SK-N-SH (cell line): Measurements from ENCODE around the gene MRPL2. TPM values are rescaled to one million over a fixed set of nuclear protein-coding genes. Genes with fewer than 3 reads are reported as not detected.

ENCODE experiments used
- CTCF ChIA-PET: fragments of 300-600, 350-600 bp; formaldehyde crosslinking; extraction: SDS; loops from one replicate; lab custom pipeline; 2021; lab: Yijun Ruan, JAX
- POLR2A ChIA-PET: fragments of 350-600 bp; sonication (Branson Sonifier 250); formaldehyde crosslinking; extraction: SDS; loops from one replicate; lab custom pipeline; 2020; ENCODE audit warnings: antibody characterized with exemption, inconsistent platforms; lab: Yijun Ruan, JAX
- DNase-seq: peaks from one replicate; pipeline ENCODE4 v3.0.0; 2012
- H2AFZ ChIP-seq: fragments of 200-600 bp; sonication (generic); 2 replicates; pipeline ENCODE4 v1.8.1; 2016; ENCODE audit warnings: antibody characterized with exemption, mild to moderate bottlenecking, low read depth
- H3F3A ChIP-seq: fragments of 200-600 bp; sonication (generic); replicated peaks from 2 replicates; pipeline ENCODE3; 2016; ENCODE audit warnings: antibody characterized with exemption, mild to moderate bottlenecking; ENCODE audit not compliant: insufficient read depth
- H3K27ac ChIP-seq, 2 experiments: fragments of 200-500 bp in 1 of 2; fragments of 200-600 bp in 1 of 2; sonication (Bioruptor generic) in 1 of 2; sonication (generic), shearing (Covaris generic) in 1 of 2; 2 replicates each; pipeline versions ENCODE4 v1.5.1 to v1.6.1; 2014 to 2016; ENCODE audit warnings: low read depth in 2 of 2, inconsistent platforms in 1 of 2, low read length in 1 of 2, mild to moderate bottlenecking in 1 of 2, mixed read lengths in 1 of 2
- H3K27me3 ChIP-seq: fragments of 200-600 bp; sonication (generic), shearing (Covaris generic); 2 replicates; pipeline ENCODE4 v1.6.1; 2016; ENCODE audit warnings: mixed run types; ENCODE audit not compliant: insufficient read depth
- H3K36me3 ChIP-seq, 2 experiments: fragments of 200-500 bp in 1 of 2; fragments of 200-600 bp in 1 of 2; sonication (Bioruptor generic) in 1 of 2; sonication (generic) in 1 of 2; replicated peaks in 1 of 2; 2 replicates each; pipeline versions ENCODE3 to v1.5.1; 2014 to 2016; ENCODE audit warnings: low read length in 1 of 2, mild to moderate bottlenecking in 1 of 2; ENCODE audit not compliant: insufficient read depth in 2 of 2, control insufficient read depth in 1 of 2
- H3K4me1 ChIP-seq, 2 experiments: fragments of 200-500 bp in 1 of 2; fragments of 200-600 bp in 1 of 2; sonication (Bioruptor generic) in 1 of 2; sonication (generic), shearing (Covaris generic) in 1 of 2; 2 replicates each; pipeline versions ENCODE4 v1.5.1 to v1.6.1; 2014 to 2016; ENCODE audit warnings: low read depth in 1 of 2, low read length in 1 of 2, mixed run types in 1 of 2; ENCODE audit not compliant: insufficient read depth in 2 of 2, control insufficient read depth in 1 of 2
- H3K4me2 ChIP-seq: fragments of 200-600 bp; sonication (generic), shearing (Covaris generic); 2 replicates; pipeline ENCODE4 v1.6.1; 2017; ENCODE audit warnings: mixed run types
- H3K4me3 ChIP-seq, 2 experiments: fragments of 200-500 bp in 1 of 2; fragments of 200-600 bp in 1 of 2; sonication (Bioruptor generic) in 1 of 2; sonication (generic), shearing (Covaris generic) in 1 of 2; 2 replicates each; pipeline versions ENCODE4 v1.5.1 to v1.8.1; 2014 to 2016; ENCODE audit warnings: low read depth in 2 of 2, inconsistent platforms in 1 of 2, low read length in 1 of 2, mild to moderate bottlenecking in 1 of 2, mixed read lengths in 1 of 2, moderate library complexity in 1 of 2
- H3K79me2 ChIP-seq: fragments of 200-600 bp; sonication (generic); 2 replicates; pipeline ENCODE4 v1.8.1; 2017; ENCODE audit warnings: mild to moderate bottlenecking; ENCODE audit not compliant: insufficient read depth
- H3K9ac ChIP-seq: fragments of 200-600 bp; sonication (generic); 2 replicates; pipeline ENCODE4 v1.6.1; 2017; ENCODE audit warnings: mixed run types
- H3K9me2 ChIP-seq: fragments of 200-600 bp; sonication (generic); 2 replicates; pipeline ENCODE4 v1.6.1; 2017; ENCODE audit warnings: mixed run types
- H3K9me3 ChIP-seq: fragments of 200-600 bp; sonication (generic); 2 replicates; pipeline ENCODE4 v1.6.1; 2017; ENCODE audit warnings: mixed run types, mild to moderate bottlenecking, moderate library complexity
- H4K20me1 ChIP-seq: fragments of 200-600 bp; sonication (generic); 2 replicates; pipeline ENCODE4 v1.6.1; 2017; ENCODE audit warnings: mild to moderate bottlenecking, mixed run types; ENCODE audit not compliant: insufficient read depth
- ELF1 ChIP-seq: IDR thresholded peaks from 2 replicates; pipeline ENCODE4 v1.4.0; 2012
- EZH2phosphoT487 ChIP-seq: fragments of 200-600 bp; sonication (generic); IDR thresholded peaks from 2 replicates; pipeline ENCODE4 v1.6.1; 2017; ENCODE audit warnings: low read depth, mixed run types, mild to moderate bottlenecking, antibody characterized with exemption, moderate library complexity, borderline replicate concordance
- FOXJ3 ChIP-seq: sonication (generic); formaldehyde crosslinking; IDR thresholded peaks from 2 replicates; pipeline ENCODE4 v1.5.1; 2020; ENCODE audit warnings: mild to moderate bottlenecking, missing genetic modification reagents
- GATA2 ChIP-seq: sonication (generic); formaldehyde crosslinking; IDR thresholded peaks from 2 replicates; pipeline ENCODE4 v1.5.0; 2020; ENCODE audit warnings: mild to moderate bottlenecking, missing genetic modification reagents
- MEF2A ChIP-seq: IDR thresholded peaks from 2 replicates; pipeline ENCODE4 v1.4.0; 2012; ENCODE audit warnings: low read depth, borderline replicate concordance
- POLR2AphosphoS5 ChIP-seq: IDR thresholded peaks from 2 replicates; pipeline ENCODE4 v1.6.1; 2012; ENCODE audit warnings: low read depth, low read length
- RCOR1 ChIP-seq: fragments of 150-350 bp; IDR thresholded peaks from 2 replicates; pipeline ENCODE4 v1.6.1; 2017; ENCODE audit warnings: antibody characterized with exemption, low read length
- RFX5 ChIP-seq: IDR thresholded peaks from 2 replicates; pipeline ENCODE4 v1.6.1; 2012; ENCODE audit warnings: mild to moderate bottlenecking, improper control_type of control experiment, low read length
- SIN3A ChIP-seq: IDR thresholded peaks from 2 replicates; pipeline ENCODE4 v1.6.1; 2012; ENCODE audit warnings: low read depth, mild to moderate bottlenecking, low read length, moderate library complexity, borderline replicate concordance
- TAF1 ChIP-seq: IDR thresholded peaks from 2 replicates; pipeline ENCODE4 v1.6.1; 2012; ENCODE audit warnings: low read depth, mild to moderate bottlenecking, low read length, moderate library complexity, borderline replicate concordance
- TEAD4 ChIP-seq: IDR thresholded peaks from 2 replicates; pipeline ENCODE4 v1.4.0; 2012; ENCODE audit warnings: mild to moderate bottlenecking, borderline replicate concordance; ENCODE audit not compliant: insufficient read depth
- WGBS: methylation state at CpG from one replicate; pipeline ENCODE4 v1.1.6; 2017; ENCODE audit warnings: low lambda C conversion rate; 5-methylcytosine and 5-hydroxymethylcytosine counted together
- polyA plus RNA-seq, 3 experiments: library from polyadenylated mRNA; depleted of rRNA; stranded (reverse); fragments of >200 nt; gene quantifications; 2 replicates each; pipeline ENCODE4 v1.2.3, GENCODE V29; 2012
- TF ChIP-seq, protein P1 (sequence below): fragments of 150-350 bp; IDR thresholded peaks from 2 replicates; pipeline ENCODE4 v1.6.1; 2016; ENCODE audit warnings: mild to moderate bottlenecking, low read depth, low read length
- TF ChIP-seq, protein P2 (sequence below): fragments of 150-350 bp; IDR thresholded peaks from 2 replicates; pipeline ENCODE4 v1.6.1; 2017; ENCODE audit warnings: antibody characterized with exemption, low read length, low read depth, borderline replicate concordance
- TF ChIP-seq, protein P3 (sequence below): IDR thresholded peaks from 2 replicates; pipeline ENCODE4 v1.4.0; 2012; ENCODE audit warnings: low read depth, borderline replicate concordance
- TF ChIP-seq, protein P4 (sequence below): IDR thresholded peaks from 2 replicates; pipeline ENCODE4 v1.4.0; 2012; ENCODE audit warnings: low read depth
- TF ChIP-seq, protein P5 (sequence below): IDR thresholded peaks from 2 replicates; pipeline ENCODE4; 2012

The MRPL2 gene
- polyA plus RNA-seq, 1 of the 3 experiments (the other 2 are of a cell fraction): 64.7 TPM

DNA sequence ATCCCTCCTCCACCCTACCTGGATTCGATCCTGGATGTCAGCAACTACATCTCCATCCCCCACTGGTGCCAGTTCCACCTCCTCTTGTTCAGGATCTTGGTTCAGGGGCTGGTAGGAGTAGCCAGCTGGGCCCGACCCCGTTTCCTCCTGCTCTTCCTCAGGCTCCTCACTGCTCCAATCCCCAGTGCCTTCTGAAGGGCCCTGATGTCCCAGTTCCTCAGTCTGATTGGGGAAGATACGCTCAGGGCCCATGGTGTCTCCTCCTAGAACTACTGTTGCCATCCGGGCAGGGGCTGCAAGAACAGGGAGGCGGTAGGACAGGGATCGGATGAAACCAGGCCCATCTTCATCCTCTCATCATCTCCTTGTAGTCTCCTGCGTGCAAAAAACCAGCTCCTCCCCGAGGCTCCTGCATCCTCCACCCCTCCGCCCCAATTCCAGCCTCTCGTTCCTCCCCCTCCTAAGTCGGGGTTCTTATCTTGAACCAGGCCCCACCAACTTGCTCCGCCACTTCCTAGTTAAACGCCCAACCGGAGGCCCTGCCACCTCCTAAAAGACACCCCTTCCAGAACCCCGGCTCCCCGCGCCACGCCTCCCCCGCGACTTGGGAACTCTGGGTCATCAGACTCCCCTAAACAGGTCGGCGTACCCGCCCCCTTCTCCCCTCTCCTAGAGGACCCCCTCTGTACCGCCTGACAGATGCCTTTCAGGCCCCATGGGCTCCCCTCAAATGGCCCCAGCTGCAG lies 46.0 kb downstream of the MRPL2 start:
- peak overlapping the region; percentile 92 for H3K4me2 ChIP-seq
- peaks cover 3 to 36% of the 10 kb centered on the region in 2 experiments; a peak in 3 of 4 replicates for H3K4me1 ChIP-seq
- TF ChIP-seq MEF2A (no peak), RFX5 (0 out of 2 replicates have a peak, but pooled peaks have one; percentile 5), POLR2AphosphoS5 (no peak; the same call in 1 of the 2 replicates), TEAD4 (no peak), ELF1 (no peak), TAF1 (no peak), RCOR1 (no peak), FOXJ3 (0 out of 2 replicates have a peak, but pooled peaks have one; percentile 25), SIN3A (no peak)
- TF ChIP-seq, protein P1, sequence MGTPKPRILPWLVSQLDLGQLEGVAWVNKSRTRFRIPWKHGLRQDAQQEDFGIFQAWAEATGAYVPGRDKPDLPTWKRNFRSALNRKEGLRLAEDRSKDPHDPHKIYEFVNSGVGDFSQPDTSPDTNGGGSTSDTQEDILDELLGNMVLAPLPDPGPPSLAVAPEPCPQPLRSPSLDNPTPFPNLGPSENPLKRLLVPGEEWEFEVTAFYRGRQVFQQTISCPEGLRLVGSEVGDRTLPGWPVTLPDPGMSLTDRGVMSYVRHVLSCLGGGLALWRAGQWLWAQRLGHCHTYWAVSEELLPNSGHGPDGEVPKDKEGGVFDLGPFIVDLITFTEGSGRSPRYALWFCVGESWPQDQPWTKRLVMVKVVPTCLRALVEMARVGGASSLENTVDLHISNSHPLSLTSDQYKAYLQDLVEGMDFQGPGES: no peak
- H3K4me3 ChIP-seq: peak overlapping the region; percentile 47 to 85
- ChIA-PET POLR2A (interaction anchor here (1.0 to 2.3 kb wide), 11 partner anchors 13 to 157 kb away, joined by 3 to 12 read pairs (median 6); partner anchors contain the start of genes CNPY3, CUL7, KLC4 and MRPL2), CTCF (interaction anchor here (0.9 to 3.6 kb wide), 6 partner anchors 8 to 130 kb away, joined by 3 to 12 read pairs (median 3); no protein-coding TSS in a partner anchor)
- H3K36me3 ChIP-seq: peaks cover 28 to 50% of the 10 kb centered on the region in 2 experiments
- peak overlapping the region; percentile 80 for H3K9ac ChIP-seq
- H4K20me1 ChIP-seq: peaks cover 12% of the 10 kb centered on the region; the same call in 1 of the 2 replicates
- H3F3A ChIP-seq: peaks cover 13% of the 10 kb centered on the region
- 1% methylated on average over 23 of the region's 25 CpGs for WGBS
- peak overlapping the region; percentile 81 for H2AFZ ChIP-seq
- H3K27ac ChIP-seq: peak overlapping the region; percentile 47 to 75; a peak in 3 of 4 replicates
- H3K9me2 ChIP-seq: no peaks in the 10 kb centered on the region
- no peaks in the 10 kb centered on the region for H3K27me3 ChIP-seq
- H3K9me3 ChIP-seq: no peaks in the 10 kb centered on the region
- DNase-seq: no peak
- peaks cover 70% of the 10 kb centered on the region for H3K79me2 ChIP-seq

DNA sequence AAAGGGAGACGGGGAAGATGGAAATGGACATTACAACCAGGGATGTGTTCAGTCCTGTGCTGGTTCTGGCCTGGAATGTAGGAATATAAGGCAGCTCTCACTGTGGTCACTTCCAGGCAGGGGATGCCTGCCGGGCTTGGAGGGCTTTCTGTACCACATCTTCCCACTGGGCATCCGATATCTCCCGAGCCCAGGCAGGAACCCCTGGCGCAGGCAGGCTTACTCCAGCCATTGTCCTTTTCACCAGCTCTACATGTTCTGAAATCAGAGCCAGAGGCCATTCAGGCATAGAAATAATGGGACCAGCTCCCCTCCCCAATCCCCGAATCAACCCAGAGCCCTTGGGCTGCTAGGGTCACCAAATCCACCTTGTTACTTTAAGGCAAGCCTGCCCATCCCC lies 46.9 kb downstream of the MRPL2 start:
- WGBS: 75% methylated on average over 2 of the region's 6 CpGs
- Histone ChIP-seq H3F3A (peaks cover 13% of the 10 kb centered on the region), H2AFZ (no peak overlapping the region), H3K79me2 (peaks cover 61% of the 10 kb centered on the region), H3K4me3 (peak overlapping the region; percentile 47 to 85), H3K27ac (peak overlapping the region in 1 of 2 experiments; percentile 2; a peak in 1 of 4 replicates), H3K9me2 (no peaks in the 10 kb centered on the region), H3K9ac (peak overlapping the region; percentile 80), H3K4me1 (peaks cover 3 to 34% of the 10 kb centered on the region in 2 experiments; a peak in 3 of 4 replicates), H3K36me3 (peaks cover 24 to 50% of the 10 kb centered on the region in 2 experiments), H3K4me2 (peak overlapping the region; percentile 92), H4K20me1 (peaks cover 12% of the 10 kb centered on the region; the same call in 1 of the 2 replicates), H3K9me3 (no peaks in the 10 kb centered on the region), H3K27me3 (no peaks in the 10 kb centered on the region)
- no peak for DNase-seq
- ChIA-PET CTCF (interaction anchor here (0.7 to 1.3 kb wide), 5 partner anchors 13 to 158 kb away, joined by 3 read pairs; no protein-coding TSS in a partner anchor), POLR2A (interaction anchor here (0.5 to 1.2 kb wide), 4 partner anchors 12 to 67 kb away, joined by 3 read pairs; partner anchors contain the start of gene PPP2R5D)
- TF ChIP-seq EZH2phosphoT487: no peak
- TF ChIP-seq, protein P2, sequence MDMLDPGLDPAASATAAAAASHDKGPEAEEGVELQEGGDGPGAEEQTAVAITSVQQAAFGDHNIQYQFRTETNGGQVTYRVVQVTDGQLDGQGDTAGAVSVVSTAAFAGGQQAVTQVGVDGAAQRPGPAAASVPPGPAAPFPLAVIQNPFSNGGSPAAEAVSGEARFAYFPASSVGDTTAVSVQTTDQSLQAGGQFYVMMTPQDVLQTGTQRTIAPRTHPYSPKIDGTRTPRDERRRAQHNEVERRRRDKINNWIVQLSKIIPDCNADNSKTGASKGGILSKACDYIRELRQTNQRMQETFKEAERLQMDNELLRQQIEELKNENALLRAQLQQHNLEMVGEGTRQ: no peak
- TF ChIP-seq, protein P3, sequence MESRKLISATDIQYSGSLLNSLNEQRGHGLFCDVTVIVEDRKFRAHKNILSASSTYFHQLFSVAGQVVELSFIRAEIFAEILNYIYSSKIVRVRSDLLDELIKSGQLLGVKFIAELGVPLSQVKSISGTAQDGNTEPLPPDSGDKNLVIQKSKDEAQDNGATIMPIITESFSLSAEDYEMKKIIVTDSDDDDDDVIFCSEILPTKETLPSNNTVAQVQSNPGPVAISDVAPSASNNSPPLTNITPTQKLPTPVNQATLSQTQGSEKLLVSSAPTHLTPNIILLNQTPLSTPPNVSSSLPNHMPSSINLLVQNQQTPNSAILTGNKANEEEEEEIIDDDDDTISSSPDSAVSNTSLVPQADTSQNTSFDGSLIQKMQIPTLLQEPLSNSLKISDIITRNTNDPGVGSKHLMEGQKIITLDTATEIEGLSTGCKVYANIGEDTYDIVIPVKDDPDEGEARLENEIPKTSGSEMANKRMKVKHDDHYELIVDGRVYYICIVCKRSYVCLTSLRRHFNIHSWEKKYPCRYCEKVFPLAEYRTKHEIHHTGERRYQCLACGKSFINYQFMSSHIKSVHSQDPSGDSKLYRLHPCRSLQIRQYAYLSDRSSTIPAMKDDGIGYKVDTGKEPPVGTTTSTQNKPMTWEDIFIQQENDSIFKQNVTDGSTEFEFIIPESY: no peak
- TF ChIP-seq, protein P4, sequence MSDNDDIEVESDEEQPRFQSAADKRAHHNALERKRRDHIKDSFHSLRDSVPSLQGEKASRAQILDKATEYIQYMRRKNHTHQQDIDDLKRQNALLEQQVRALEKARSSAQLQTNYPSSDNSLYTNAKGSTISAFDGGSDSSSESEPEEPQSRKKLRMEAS: no peak
- TF ChIP-seq GATA2 (CRISPR knock-in tag): no peak
- TF ChIP-seq, protein P5, sequence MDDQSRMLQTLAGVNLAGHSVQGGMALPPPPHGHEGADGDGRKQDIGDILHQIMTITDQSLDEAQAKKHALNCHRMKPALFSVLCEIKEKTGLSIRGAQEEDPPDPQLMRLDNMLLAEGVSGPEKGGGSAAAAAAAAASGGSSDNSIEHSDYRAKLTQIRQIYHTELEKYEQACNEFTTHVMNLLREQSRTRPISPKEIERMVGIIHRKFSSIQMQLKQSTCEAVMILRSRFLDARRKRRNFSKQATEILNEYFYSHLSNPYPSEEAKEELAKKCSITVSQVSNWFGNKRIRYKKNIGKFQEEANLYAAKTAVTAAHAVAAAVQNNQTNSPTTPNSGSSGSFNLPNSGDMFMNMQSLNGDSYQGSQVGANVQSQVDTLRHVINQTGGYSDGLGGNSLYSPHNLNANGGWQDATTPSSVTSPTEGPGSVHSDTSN: no peak
- TF ChIP-seq, protein P1: no peak
